Keratinocyte (primary cell): ENCODE data around the gene FHAD1.

Experiments used
- CTCF ChIP-seq, 3 experiments: IDR thresholded peaks in 1 of 3; conservative IDR thresholded peaks in 1 of 3; optimal IDR thresholded peaks in 1 of 3; 2 replicates in 2 of 3; 3 replicates in 1 of 3; pipeline versions ENCODE3 to v1.5.1; 2011; ENCODE audit warnings: low read length in 3 of 3, mild to moderate bottlenecking in 3 of 3, moderate library complexity in 2 of 3, control low read depth in 1 of 3, inconsistent platforms in 1 of 3; ENCODE audit not compliant: insufficient read depth in 2 of 3; ENCODE audit errors: extremely low read depth in 1 of 3
- EZH2 ChIP-seq: IDR thresholded peaks from one replicate; pipeline ENCODE4 v1.6.1; 2012; ENCODE audit warnings: inconsistent platforms, mild to moderate bottlenecking, low read length, moderate library complexity

GRCh38 chr1:15442759-15443158 is 195.7 kb downstream of the FHAD1 start:
- no peak for TF ChIP-seq CTCF (optimal IDR thresholded peaks at IDR 0.05 in 1 of 3, IDR thresholded peaks at IDR 0.05 in 1 of 3, conservative IDR thresholded peaks at IDR 0.05 in 1 of 3; ENCODE audit: extremely low read depth in 1 of 3, insufficient read depth in 2 of 3, low read length in 3 of 3)
- TF ChIP-seq EZH2, result no peak
